ENCODE results near the gene MBTPS1.
A peak's percentile ranks its signal among the peaks of the same experiment; 100 is the strongest.

MBTPS1 gene

DNA sequence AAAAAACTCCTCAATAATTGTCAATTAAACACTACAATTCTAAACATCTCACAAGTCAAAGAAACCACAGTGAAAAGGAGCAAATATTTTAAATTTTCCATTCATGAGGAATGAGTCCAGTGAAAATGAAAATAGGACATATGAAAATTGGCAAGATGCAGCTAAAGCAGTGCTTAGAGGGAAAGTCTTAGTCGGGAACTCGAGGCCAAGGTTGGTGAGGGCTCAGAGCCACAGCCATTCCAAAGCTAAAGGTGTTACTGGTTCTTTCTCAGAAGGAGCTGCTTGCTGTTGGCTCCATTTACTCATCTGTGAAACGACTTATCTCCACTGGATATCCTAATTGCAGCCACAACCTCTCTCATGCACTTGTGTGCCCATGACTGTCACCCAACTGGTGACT, 80.6 kb downstream of the MBTPS1 start:
- no peak for DNase-seq (ENCODE audit: low read depth in 2 of 2)

DNA sequence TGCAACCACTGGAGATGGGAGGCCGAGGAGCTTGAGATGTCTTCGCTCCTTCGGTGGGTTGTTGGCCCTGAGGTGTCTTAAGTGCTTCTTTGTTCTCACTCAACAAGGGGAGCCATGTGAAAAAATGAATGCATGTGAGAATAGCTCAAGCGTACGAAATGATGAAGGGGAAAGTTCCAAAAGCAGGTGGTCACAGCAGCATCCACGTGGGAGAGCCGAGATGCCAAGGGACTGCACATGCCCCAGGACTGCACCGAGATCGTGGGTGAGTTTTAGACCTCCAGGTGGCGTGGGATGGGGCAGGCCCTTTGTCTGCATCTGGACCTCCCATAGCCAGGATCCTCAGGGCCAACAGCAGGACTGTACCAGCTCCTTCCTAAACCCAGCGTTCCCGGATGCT, 82.2 kb downstream of the MBTPS1 start:
- no peak for DNase-seq (ENCODE audit: low read depth in 2 of 2)

DNA sequence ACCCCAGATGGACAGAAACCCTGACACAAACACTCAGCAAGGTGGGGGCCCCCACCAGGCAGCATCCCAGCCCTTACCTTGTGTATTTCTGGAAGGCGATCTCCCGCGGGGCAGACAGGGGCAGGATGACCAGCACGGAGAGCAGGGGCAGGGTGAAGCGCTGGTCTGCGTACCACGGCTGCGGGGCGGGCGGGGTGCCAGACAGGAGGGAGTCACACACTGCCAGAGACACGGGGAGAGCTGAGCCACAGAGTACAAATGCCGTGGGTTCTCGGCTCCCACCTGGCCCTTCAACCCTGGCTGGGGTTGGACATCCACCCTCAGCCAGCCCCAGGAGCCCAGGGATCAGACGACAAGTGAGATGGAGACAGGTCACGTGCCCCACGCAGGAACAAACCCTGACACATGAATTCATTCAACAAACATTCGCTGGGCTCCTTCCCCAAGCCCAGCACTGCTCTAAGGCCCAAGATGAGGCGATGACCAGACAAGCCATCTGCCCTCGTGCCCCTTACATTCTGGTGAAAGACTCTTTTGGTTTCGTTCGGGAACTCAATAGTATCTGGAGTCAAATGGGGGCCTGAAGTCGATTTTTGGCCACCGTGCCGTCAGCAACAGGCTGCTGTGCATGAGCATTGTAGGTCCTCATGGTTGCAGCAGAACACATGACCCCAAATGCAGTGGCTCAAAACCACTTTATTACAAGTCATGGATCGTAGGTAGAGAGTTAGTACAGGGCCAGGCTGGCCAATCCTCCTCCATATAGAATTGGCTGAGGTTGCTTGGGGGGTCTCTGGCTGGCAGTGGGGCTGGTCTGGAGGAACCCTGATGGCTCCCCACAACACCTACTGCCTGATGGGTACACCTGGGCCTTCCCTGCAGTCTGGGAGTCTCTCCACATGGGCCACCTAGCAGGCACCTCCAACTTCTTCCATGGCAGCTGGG, 83.2 kb downstream of the MBTPS1 start:
- DNase-seq (ENCODE audit: low read depth in 2 of 2): no peak

DNA sequence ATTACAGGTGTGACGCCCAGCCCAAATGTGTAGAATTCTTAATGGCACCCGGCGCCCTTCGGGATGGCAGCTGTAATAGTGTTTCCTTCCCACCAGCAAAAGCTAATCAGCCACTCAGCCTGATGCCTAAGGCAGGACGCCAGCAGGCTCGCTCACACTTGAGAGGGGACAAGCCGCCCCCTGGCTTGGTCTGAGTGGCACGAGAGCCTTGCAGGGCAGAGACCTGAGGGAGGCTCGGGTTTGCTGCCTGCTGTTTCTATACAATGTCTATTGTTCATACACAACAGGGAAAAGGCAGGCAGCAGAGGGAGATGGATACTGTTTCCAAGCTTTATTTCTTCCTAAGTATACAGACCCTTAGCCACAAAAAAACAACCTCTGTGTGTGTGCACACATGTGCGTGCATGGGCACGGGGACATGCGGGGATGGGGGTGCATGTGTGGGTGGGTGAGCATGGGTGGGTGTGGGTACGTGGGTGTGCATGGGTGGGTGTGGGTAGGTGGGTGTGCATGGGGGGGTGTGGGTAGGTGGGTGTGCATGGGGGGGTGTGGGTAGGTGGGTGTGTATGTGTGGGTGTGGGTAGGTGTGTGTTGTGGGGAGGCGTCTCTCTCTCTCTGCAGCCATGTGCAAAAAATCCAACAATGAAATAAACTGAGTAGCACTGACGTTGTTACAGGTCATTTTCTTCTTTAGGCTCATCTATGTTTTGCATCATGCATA, 84.1 kb downstream of the MBTPS1 start:
- no peak for DNase-seq (ENCODE audit: low read depth in 2 of 2)

DNA sequence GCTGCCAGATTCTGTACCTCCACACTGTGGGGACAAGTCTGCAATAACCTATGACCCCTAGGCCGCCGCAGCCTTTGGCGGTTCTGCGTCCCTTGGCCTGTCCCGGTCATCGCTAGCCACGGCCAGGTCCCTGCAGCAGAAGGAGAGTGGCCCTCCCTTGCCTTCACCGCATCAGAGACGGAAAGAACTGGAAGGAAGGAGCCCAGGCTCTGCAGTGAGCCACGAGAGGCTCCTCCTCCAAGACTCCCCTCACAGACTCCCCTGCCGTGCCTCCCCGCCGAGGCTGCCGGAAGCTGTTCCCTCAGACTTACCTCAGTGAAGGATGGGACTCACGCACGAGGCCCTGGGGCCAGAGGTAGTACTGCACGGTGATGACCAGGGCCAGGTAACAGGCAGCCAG, 85.2 kb downstream of the MBTPS1 start:
- no peak for DNase-seq (ENCODE audit: low read depth in 2 of 2)

DNA sequence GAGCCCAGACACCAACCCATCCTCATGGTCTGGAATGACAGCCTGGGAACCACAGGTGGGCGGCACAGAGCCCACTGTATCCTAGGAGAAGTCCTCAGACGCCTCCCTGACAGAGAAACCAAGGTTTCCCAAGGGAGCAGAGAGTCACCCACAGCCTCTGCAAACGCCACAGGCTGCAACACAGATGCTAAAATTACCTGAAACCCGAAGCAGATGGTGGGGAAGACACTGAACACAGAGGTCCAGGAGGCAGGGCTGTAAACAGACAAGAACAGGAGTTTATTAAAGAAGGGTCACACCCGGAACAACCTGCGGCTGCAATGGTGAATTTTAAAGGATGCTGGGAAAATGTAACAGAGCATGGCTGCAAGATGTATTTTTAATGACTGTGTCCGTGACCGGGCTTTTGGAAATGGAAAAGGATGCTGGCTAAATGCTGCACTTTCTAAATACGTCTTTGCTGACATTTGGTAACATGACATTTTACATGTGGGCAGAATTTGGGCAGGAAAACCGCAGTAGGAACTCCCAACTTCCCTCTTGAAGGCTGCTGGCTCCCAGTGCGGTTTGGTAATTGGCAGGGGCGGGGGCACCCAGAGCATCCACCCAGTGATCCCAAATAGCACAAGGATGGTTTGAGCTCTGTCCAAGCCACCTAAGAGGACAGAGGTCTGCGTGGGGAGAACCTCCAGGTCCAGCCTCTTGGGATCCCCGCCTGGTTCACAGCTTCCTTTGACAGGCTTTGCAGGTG, 87.3 kb downstream of the MBTPS1 start:
- no peak for DNase-seq (ENCODE audit: low read depth in 2 of 2)

DNA sequence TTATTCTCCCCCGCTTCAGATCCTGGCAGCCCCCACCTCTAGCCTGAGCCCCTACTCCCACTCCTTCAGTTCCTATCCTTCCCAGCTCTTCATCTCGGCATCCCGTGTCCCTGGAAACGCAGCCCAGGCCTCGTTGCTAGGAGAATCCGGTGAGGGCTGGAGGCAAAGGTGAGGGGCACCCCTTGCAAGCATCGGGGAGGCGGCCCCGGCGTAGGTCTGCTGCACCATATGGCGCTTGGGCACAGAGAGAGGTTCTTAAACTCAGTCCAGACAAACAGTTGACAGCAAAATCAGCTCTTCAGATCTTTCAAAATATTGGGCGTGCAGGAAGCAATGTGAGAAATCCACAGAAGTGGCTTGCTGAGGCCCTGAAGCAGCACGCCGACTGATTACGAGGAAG, 89.1 kb downstream of the MBTPS1 start:
- no peak for DNase-seq (ENCODE audit: low read depth in 2 of 2)

DNA sequence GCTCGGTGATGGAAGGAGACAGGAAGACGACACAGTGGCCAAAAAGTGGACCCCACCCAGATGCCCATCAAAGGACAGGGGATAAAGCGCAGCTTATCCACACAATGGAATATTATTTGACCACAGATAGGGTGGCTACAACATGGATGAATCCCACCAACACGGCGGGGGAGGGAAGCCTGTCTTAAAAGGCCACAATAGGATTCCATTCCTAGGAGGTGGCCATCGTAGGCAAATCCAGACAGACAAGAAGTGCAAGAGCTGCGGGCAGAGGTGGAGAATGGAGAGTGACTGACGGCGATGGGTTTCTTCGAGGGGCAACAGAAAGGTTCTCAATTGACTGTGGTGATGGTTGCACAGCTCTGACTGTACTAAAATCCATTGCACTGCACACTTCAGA, 90.1 kb downstream of the MBTPS1 start:
- DNase-seq (ENCODE audit: low read depth in 2 of 2): no peak

DNA sequence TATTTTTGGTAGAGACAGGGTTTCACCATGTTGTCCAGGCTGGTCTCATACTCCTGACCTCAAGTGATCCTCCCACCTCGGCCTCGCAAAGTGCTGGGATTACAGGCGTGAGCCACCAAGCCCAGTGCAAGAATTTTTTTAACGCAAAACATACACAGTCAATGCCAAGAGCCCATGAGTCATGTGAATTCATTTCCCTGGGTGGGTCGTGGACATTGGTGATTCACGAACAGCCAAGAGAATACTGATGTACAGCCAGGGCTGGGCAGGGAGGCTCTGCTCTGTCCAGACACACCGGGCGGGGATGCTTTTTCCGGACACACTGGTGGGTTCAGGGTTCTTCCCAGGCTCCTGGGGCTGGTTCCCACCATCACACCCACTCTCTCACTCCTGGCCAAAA, 91.9 kb downstream of the MBTPS1 start:
- no peak for DNase-seq (ENCODE audit: low read depth in 2 of 2)

DNA sequence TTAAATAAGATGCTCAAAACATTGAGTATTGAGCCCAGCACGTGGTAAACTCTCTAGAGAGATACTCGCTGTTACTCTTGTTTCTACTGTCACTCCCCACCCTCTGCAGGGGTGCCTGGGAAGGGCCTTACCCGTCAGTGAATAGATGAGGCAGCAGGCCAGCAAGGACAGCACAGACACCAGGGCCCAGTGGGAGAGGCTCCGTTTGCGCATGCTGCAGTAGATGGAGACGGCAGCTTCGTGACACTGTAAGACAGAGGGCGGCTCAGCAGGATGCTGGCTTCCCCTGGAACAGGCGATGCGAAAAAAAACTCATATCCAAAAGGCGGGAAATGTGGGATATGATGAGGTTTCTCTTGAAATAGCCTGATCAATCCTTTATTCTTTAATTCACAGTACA, 94.1 kb downstream of the MBTPS1 start:
- DNase-seq (ENCODE audit: low read depth in 2 of 2): no peak

DNA sequence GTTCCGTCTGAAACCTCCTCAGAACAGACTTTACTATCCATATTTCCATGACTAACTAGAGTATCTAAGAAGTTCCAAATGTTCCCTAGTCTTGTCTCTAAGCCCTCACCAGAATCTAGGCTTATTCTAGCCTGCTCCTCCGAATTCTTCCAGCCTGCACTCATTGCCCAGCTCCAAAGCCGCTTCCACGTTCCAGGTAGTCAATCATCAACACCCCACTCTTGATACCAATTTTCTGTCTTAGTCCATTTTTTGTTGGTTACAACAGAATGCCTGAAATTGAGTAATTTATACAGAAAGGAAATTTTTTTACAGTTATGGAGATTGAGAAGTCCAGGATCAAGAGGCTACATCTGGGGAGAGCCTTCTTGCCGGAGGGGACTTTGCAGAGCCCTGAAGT, 95.3 kb downstream of the MBTPS1 start:
- no peak for DNase-seq (ENCODE audit: low read depth in 2 of 2)

DNA sequence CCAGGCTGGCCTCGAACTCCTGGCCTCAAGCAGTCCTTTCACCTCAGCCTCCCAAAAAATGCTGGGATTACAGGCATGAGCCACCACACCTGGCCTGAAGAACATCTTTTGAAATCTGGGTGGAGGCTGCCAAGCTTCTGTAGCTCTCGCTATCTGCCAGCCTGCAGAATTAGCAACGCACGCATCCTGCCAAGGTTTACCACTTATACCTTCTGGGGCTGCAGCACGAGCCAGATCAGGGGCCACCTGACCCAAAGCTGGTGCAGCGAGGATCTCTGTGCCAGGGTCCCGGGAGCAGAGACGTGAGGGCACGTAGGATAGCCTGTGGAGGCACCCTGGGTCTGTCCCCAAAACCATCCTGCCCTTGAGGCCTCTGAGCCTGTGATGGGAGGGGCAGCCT, 96.4 kb downstream of the MBTPS1 start:
- no peak for DNase-seq (ENCODE audit: low read depth in 2 of 2)

DNA sequence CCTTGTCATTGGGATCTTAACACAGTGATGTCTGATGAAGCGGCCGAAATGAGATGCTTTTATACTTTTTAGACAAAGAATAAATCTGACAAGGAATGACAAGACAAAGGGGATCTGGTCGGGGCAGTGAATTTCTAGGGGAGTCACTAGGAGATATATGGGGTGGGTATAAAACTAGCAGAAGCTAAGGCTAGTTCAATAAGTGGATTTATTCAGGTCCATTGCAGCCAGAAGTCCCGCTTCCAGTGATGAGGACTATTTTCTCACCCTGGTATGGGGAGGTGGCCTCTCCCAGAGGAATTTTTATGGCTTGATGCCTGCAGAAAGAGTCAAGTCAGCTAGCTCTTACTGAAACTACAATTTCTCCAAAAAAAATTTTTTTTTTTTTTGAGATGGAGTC, 98.0 kb downstream of the MBTPS1 start:
- DNase-seq (ENCODE audit: low read depth in 2 of 2): no peak

DNA sequence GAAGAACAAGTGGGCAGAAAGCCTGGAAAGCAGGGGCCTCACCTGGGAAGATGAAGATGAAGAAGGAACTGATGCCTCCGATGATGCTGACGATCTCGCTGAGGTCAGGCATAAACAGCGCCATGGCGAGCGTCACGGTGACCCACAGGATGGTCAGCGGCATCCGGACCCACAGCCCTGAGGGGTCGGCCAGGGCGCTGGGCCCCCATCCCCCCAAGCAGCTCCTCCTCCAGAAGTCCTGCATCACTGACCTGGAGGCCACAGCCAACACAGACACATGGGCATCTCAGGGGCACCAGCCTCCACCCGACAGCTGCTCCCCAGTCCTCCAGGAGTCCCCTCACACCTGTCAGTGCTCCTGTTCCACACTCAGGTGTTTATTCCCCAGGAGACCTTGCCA, 100.3 kb downstream of the MBTPS1 start:
- DNase-seq (ENCODE audit: low read depth in 2 of 2): no peak

DNA sequence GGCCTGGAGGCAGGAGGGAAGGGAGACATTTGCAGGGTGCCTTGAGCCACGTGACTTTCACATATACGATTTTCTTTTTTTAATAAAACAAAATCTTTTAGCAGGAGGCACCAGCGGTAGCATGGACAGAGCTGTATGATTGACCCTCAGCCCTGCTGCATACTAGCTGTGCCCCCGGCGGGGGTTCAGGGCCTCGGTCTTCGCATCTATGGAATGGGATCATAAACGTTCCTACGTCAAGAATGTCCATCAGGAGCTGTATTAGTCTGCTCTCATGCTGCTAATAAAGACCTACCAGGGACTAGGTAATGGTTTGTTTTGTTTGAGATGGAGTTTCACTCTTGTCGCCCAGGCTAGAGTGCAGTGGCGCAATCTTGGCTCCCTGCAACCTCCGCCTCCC, 101.3 kb downstream of the MBTPS1 start:
- no peak for DNase-seq (ENCODE audit: low read depth in 2 of 2)

DNA sequence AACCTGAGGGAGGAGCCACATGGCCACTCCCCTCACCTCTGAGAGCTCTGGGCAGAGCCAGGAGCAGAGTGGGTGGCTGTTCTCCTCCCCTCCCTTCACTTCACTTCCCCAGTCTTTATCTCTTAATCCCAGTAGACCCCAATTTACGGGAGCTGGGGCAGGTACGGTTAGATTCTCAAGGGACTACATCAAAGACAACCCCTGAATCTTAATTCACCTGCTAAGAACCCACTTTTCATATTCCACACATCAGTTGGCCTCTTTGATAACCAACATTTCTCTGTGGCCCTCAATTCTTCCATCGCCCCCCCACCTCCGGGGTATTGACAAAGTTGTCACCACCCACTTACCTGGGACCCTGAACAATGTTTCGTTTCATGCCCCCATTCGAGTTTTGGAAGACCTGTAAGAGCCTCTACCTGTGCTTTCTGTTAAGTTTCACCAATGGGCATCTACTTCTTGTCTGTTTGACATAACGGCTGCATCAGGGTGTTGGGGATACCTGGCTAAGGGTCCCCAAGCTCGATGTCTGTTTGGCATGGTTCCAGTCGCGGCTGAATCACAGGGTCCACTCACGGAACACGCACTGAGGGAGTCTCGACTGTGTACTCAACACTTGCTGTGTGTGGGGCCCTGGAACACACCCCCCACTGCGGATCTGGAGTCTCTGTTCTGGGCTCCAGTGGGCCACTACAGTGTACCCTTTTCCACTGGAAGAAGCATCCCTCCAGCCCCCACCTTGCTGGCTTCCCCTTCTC, 102.0 kb downstream of the MBTPS1 start:
- no peak for DNase-seq (ENCODE audit: low read depth in 2 of 2)

DNA sequence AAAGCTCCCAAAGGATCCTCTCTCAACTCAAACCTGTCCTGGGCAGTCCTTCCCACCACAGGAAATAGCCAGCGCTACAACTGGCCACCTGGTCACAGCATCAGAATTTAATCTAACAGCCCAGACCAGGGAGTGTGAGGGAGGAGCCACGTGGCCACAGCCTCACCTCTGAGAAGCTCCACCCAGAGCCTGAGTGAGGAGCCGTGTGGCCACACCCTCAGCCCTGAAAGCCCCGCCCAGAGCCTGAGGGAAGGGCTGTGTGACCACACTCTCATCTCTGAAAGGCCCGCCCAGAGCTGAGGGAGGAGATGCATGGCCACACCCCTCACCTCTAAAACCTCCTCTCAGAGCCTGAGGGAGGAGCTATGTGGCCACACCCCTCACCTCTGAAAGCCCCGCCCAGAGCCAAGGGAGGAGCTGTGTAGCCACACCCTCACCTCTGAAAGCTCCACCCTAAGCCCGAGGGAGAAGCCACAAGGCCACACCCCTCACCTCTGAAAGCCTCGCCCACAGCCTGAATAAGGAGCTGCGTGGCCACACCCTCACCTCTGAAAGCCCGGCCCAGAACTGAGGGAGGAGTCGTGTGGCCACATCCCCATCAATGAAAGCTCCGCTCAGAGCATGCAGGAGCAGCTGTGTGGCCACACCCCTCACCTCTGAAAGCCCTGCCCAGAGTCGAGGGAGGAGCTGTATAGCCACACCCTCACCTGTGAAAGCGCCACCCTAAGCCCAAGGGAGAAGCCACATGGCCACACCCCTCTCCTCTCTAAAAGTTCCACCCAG, 102.8 kb downstream of the MBTPS1 start:
- DNase-seq (ENCODE audit: low read depth in 2 of 2): peak in 1 of 2 donors; percentile 10

DNA sequence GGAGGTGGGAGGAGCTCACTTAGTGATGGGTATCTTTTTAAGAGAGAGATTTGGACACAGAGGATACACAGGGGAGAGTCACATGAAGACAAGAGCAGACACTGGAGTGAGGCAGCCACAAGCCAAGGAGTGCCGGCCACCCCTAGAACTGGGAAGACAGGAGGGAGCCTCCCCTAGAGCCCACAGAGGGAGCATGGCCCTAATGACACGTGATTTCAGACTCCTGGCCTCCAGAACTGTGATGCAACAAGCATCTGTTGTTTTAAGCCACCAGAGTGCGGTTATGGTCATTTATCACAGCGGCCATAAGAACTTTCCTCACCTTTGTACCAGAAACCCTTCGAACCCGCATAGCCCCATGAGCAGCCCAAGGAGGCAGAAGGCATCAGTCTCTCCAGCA, 107.5 kb downstream of the MBTPS1 start:
- DNase-seq (ENCODE audit: low read depth in 2 of 2): no peak

DNA sequence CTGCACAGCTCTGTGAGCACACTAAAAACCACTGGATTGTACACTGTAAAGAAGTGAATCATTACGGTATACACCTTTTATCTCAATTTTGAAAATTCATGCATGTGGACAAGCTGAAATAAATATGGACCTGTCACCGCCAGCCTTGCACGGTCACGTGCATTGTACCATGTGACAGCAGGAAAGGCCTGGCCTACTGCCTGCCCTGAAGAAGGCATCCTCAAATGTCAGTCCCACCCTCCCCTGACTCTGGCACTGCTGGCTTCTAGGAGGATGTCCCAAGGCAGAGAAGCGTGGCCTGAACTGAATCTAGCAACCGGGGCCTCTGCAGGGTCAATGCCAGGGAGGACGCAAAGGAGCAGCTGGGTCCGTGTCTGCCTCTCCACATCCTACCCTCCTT, 108.8 kb downstream of the MBTPS1 start:
- no peak for DNase-seq (ENCODE audit: low read depth in 2 of 2)

DNA sequence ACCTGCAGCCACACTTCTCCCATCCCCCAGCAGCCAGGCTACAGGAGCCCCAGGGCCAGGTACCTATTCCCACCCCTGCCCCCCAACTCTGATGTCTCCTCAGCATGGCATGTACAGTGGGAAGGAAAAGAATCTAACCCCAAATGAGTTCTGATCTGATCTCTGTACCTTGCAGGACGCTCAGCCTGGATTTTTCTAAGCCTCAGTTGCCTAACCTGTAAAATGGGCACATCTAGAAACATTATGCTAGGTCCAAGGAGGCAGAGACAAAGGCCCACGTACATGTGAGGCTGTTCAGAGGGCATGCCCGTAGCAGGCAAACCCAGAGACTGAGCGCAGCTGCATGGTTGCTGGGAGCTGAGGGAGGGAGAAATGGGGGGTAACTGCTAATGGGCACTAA, 109.2 kb downstream of the MBTPS1 start:
- DNase-seq (ENCODE audit: low read depth in 2 of 2): no peak

DNA sequence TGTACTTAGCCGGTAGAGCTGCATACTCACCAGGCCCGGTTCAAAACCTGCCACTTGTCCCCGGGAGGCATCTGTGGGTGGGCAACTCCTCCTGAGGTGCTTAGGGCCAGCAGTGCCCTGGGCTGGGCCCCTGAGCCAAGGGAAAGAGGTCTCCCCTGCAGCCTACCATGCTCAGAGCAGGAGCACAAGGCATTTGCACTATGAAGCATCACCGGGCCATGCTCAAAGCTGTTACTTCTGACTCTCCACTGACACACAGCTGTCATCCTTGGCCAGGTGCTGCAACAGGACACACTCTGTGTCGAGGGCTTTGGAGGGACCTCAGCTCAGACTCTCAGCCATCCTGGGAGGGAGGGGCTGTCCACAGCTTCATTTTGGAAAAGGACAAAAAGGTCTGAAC, 111.4 kb downstream of the MBTPS1 start:
- no peak for DNase-seq (ENCODE audit: low read depth in 2 of 2)

Measured in stimulated activated CD8-positive, alpha-beta memory T cell treated with anti-CD3 and anti-CD28 coated beads, Interleukin-7, amount 100 ng/mL, for 1 hour (primary cell).